CD1c-positive myeloid dendritic cell (primary cell): ENCODE data around the gene KLHDC7A.
"Not testable (repeated sequence)": the region's sequence is repeated elsewhere in the genome, so short reads cannot be mapped to it uniquely, and the experiment has no call there.

Source experiments
- DNase-seq: peaks from one replicate; pipeline ENCODE4 v3.0.0-alpha.2; 2016; ENCODE audit errors: extremely low spot score

The KLHDC7A gene

DNA sequence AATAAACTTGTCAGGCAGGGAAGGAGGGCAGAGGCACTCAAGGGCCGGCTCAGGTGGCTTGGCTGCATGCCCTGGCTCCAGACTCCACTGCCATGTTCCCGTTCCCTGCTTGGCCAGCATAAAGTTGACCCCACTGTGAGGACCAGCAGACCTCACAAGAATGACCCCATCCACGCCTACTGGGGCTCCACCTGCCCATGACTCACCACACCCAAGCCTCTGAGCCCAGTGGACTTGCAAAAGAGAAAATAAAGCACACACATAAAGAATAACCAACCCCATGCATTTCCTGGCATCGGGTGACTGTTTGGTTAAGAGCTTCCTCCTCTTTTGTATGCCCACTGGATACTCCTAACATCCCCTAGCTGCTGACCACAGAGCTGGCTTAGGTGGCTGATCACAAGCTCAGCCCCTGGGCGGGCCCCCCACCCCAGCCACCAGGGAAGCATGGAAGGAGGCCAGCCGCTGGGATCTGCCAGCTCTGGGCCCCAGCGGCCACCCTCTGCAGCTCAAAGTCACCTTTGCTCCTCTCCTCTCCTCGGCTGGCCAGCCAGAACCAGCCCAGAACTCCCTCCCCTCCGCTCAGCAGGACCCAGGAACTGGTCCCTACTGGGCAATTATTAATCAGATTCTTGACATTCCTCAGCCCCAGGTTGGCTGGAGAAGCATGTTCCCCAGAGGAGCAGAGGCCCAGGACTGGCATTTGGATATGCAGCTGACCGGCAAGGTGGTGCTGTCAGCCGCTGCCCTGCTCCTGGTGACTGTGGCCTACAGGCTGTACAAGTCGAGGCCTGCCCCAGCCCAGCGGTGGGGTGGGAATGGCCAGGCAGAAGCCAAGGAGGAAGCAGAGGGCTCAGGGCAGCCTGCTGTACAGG is at the start of gene KLHDC7A:
KLHDC7A (plus strand) TSS at position 616 of the 875 bp plus-strand sequence; CDS start at position 668, 52 bp downstream.
- DNase-seq = no peak

DNA sequence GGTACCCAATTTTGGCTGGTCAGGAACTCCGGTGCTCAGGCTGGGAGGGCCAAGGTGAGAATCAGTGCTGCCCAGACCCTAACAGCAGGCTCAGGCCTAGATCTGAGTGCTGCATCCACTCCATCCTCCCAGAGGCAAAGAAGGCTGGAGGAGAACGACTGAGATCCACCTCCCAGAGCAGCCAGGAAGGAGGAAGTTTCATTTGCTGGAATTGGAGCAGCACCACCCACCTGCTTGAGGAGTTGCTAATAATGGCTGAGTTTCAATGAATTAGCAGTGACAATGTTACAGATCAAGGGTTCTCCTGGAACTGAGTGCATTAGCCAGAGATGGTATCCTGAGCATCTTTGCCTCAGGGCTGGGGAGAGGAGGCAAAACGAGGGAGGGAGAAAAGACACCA is 46.7 kb upstream of the KLHDC7A start:
- no peak for DNase-seq

DNA sequence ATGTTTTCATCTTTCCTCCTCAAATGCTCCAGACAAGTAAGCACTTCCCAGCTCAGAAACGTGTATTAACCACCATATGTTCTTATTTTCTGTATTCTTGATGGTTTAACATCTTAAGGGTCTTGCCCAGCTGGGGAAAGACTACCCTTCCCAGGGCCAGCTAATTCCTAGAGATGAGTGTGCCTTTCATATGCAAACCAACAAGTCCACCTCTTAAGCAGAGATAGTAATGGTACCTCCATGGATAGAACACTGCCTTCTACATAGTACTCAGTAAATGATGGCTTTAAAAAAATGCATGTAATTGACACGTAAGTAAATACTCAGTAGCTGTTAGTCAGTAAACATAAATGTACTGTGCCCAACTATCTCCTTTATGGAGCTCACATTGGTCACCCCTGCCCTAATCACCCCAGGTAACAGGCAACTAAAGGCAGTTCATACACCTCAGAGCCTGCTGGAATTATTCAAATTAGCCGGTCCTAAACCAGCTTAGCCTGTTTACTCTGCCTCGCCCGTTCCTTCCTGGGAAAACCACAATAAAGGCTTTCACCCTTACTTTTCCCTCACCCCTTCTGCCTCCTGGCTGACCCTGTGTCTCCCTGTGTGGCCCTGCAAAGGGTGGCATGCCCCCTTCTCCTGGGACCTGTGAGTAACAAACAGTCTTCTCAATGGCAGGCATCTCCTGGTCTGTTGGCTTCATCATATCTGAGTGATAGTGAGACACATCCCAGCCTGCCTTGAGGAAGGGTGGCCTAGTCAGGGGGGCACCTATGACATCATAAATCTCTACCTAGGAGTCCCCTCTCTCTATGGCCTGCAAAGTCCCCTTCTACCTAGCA is 40.1 kb upstream of the KLHDC7A start:
- no peak for DNase-seq

DNA sequence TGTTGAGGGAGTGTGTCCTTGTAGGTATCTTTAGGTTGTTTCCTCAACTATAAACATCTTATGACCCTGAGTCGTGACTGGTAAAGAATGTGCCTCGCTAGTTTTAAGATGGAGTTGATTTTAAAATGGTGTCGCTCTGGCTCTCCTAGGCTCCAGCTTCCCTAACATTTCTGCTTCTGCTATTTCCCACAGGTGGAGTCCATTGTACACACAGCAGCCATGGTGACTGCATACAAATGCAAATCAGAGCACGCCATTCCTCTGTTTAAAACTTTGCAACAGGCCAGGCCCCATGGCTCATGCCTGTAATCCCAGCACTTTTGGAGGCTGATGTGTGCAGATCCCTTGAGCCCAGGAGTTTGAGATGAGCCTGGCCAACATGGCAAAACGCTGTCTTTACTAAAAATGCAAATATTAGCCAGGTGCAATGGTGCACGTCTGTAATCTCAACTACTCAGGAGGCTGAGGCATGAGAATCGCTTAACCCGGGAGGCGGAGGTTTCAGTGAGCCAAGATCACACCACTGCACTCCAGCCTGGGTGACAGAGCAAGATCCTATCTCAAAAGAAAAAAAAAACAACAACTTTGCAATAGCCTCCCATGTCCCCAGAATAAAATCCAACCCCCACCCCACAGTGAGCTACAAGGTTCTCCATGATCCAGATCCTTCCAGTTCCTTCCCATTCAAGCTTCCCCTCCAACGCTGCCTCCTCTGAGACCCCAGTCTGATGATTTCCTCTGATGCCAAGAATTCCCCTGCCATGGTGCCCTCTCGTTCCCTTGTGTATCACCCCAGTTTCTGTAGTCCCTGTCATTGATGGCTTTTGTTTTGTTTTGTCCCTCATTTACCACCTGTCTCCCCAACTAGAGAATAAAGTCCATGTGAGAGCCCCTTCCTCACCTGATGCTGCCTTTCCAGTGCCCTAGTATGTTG is 36.9 kb upstream of the KLHDC7A start:
- no peak for DNase-seq

DNA sequence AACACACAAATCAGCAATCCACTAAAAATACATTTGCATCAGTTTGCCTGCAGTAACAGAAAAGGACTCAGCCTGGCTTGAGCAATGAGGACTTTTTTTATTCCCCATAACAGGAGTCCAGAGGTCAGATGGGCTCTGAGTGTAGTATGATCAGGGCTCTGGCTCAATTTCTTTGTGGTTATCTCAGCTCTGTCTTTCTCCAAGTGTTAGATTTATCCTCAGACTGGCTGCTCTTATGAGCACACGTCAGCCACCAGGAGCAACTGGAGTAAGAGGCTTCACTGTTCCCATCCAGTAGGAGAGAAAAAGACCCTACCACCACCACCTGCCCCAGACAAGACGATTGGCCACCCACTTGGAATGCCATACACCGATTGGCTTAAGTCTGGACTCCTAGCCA is 36.2 kb upstream of the KLHDC7A start:
- DNase-seq = no peak

DNA sequence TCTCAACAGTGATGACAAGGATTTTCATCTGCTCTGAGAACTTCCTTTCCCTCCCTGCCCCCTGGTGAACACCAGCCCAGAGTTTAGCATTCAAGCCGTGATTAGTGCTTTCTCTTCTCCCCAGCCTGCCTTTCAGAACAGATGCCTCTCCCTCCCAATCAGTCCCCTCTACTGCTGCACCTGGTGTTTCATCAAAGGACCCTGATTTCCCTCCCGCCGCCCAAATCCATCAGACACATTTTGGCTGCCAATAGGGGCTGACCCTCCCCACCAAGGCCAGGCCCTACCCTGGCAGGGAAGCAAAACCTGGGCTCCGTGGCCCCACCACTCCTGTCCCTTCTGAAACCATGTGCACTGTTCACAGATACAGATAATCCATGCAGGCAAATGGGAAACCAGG is 34.0 kb upstream of the KLHDC7A start:
- DNase-seq = no peak

DNA sequence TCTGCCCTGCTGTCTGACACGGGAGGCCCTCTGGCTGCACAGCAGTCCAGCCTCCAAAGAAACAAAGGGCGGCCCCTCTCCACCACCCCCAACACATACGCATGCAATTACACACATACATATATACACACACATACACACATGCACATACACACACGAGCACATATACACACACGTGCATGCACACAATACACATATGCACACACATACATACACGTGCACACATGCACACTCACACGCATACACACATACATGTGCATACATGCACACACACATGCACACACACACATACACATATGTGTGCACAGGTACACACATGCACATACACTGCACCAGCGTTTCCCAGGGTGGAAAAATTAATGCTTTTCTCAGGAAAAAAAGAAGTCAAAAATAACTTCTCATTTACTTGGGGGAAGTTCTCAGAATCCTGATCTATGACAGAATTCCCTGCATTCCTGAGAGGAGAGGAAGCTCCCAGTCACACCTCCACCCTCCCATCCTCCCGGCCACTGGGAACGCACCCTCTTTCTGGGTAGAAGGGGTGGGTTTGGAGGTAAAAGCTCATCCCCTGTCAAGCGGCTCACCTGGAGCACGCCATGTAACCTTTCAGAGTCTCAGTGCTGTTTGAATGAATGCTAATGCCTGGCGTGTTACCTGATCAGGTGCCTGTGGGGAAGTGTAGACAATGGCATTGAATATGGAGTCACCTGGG is 33.1 kb upstream of the KLHDC7A start:
- no peak for DNase-seq

DNA sequence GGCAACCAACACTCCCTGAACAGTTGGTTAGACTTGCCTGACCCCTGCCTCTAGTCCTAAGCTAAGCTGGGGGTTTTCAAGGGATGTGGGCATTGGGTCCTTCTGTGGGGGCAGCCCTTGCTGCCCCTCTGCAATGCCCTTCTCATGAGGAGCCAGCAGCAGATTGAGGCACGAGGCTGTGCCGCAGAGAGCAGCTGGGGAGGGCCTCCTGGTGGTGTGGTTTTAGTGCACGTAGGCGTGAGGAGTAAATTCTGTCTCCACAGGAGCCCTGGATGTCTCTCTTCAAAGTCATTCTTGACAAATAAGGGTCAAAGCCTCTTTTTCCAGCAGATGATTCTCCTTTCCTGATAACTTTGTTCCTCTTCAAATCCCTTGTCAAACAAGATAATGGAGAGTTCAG is 31.8 kb upstream of the KLHDC7A start:
- no peak for DNase-seq

DNA sequence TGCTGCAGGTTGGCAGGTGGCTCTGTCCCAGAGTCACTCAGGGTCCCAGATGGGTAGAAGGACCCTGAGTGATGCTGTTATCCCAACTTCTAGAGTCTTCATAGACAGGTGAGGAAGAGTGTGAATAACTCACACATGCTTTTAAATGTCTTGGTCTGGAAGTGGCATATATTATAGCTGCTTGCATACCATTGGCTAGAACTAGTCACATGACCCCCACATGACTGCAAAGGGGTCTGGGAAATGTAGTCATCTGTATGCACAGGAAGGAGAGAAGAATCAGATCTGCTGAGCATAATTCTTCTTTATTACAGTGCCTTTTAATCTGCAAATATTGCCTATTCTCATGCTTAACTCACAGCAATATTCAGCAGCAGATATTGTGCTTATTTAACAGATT is 28.2 kb upstream of the KLHDC7A start:
- peak; percentile 7 for DNase-seq

DNA sequence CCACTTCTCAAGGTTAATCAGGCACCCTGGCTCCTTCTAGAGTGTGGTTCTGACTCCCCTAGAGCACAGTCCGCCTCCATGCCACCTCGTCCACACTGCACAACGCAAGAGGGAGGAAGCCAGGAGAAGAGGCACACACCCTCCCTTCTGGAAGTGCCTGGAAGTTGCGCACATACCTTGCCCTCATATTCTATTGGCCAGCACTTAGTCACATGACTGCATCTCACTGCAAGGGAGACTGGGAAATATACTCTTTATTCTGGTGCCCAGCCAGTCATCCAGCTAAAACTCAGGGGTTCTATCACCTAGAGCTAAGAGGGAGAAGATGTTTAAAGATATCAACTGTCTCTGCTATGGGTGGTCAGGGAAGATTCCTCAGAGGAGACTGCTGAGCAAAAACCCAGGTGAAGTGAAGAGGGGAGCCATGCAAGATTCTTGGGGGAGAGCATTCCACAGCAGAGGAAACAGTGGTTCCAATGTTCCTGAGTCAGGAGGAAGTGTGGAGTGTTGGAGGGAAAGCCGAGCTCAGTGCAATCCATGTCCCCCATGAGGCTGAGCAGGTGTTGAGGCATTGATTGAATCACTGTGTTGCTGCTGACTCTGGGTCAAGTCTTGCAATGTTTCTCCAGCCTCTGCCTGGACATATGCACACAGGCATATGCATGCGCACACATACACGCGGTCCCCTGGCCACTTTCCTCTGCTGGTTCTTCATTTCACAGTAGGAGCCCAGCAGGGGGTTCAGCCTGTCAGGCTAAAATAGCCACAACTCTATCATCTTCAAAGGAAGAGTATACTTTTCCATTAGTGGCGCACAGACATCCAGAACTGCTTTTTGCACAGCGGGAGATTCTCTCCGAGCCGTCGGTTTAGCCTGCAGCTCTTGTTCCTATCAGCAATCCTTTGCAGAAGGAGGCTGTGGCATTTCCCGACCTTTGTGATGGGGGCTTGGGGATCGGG is 22.3 kb upstream of the KLHDC7A start:
- no peak for DNase-seq

DNA sequence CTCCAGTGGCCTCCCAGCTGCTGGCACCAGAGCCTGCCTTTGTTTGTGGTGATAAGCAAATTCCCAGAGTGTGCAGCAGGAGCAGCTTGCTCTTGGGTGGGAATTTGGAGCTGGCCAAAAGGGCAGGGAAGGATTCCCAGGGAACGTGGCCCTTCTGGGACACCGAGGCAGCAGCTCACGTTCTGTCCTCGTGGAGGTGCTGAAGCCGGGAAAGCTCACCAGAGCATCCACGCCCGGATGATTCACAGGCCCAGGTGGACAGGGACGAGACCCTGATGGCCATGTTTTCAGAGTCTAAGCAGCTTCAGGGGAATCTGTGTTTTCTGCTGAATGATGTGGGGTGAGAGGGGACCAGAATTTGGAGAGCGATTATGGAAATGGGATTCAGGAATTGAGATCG is 19.1 kb upstream of the KLHDC7A start:
- no peak for DNase-seq

DNA sequence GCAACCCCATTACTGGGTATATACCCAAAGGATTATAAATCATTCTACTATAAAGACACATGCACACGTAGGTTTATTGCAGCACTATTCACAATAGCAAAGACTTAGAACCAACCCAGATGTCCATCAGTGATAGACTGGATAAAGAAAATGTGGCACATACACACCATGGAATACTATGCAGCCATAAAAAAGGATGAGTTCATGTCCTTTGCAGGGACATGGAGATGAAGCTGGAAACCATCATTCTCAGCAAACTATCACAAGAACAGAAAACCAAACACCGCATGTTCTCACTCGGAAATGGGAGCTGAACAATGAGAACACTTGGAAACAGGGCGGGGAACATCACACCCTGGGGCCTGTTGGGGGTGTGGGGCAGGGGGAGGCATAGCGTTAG is 18.2 kb upstream of the KLHDC7A start:
- DNase-seq = not testable (repeated sequence)

DNA sequence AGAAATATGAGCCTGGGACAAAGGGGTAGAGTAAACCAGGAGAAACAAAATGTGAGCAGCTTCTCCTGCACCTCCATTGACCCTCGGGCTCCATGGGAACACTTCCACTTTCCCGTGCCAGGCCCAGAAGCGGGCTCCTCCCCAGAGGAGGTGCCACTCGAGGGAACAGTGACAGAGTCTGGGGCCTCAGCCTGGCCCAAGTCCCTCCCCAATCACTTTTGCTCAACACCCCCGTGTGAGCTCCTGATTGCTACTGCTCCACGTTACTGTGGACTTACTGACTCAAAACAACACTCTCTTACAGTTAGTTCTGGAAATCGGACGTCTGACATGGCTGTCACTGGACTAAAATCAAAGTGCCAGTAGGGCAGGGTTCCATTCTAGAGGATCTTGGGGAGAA is 17.7 kb upstream of the KLHDC7A start:
- no peak for DNase-seq

DNA sequence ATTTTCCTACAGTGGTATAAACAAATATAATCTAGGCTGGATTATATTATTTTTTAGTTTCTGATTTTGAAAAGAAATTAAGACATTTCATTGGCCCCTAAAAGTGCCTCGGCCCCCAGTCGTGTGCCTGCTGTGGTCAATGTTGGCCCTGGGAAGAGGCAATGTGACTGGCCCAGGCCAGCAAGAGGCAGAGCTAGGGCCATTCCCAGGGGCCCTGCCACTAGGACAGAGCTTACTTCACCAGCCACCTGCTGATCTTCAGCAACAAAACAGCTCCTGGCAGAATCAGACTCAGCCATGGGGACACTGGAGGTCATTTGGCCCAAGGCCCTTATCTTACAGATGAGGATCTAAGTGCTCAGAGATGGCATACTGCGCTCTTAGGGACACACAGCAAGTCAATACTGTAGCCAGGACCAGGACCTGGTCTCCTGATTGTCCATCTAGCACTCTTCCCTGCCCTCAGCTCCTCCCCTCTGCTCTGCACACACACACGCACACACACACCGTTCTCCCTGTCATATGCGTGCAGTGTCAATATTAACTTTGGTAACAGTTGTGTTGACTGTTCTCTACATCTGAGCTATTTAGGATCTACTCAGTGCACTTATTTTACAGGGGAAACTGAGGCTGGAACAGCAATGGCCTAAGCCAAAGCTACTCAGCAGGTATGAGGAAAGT is 16.6 kb upstream of the KLHDC7A start:
- DNase-seq = no peak

DNA sequence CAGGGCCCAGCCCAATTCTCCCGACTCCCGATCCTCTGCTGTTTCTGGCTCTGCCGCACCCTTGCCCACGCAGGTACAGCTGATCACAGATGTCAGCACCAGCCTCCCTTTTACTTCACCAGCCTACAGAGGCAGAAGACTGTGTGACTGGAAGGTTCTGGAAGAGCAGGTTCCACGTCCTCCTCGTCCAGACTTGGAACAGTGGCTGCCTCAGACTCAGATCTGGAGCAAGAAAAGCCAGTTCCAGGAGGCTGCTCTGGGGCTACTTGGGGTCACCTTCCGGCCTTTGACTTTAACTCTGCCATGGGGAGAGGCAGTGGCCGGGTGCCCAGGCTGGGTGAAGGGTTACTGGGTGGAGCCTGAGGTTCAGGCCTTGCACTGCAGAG is 16.1 kb upstream of the KLHDC7A start:
- no peak for DNase-seq

DNA sequence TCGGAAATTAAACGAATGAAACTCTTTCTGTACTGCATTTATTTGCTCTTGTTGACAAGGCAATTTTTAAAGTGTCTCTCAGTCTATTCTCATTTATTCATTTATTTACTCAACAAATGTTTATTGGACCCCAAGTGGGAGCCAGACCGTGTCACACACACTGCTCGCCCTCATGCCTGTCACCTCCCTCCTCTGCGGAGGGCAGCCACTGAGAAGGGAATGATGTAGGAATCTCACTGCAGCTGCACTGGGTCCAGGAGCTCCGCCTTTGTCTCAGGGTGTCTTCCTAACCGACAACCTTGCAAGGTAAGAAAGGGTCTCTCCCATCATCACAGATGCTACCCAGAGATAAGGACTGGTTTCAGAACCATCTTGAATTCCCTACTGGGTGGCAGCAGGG is 14.1 kb upstream of the KLHDC7A start:
- DNase-seq = no peak

DNA sequence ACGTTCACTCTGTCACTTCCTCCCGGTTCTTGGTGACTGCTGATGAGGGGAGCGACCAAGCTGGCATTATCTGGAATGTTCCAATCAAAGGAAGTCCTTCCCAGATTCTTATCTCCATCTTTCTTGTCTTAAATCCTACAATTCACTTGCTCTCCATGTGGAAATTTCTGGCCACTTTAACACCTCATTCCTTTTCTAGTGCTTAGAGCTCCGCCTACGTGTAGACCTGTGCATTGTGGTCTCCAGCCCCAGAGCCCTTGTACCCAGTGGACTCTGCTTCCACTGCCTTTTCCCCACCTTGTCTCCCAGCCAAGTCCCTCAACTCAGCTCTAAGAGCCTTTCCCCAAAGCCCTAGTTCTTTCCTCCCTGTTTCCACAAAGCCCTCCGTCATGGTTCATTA is 12.2 kb upstream of the KLHDC7A start:
- DNase-seq = no peak

DNA sequence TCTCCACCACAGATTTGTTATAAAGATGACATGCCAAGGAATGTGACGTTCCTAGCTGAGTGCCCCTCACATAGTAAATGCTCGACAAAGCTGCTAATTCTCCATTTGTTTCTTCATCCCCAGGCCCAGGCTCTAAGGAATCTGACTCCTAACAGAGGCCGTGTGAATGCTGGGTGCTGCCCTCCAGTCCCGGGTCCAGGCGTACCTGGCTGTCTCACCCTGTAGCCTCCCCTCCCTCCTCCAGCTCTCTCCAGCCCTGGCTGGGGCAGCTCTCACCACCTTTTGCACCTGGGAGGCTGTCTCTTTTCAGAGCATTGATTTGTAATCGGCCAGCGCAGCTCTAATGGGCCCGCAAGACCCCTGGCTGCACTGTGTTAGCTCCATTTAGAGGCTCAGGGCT is 11.2 kb upstream of the KLHDC7A start:
- no peak for DNase-seq

DNA sequence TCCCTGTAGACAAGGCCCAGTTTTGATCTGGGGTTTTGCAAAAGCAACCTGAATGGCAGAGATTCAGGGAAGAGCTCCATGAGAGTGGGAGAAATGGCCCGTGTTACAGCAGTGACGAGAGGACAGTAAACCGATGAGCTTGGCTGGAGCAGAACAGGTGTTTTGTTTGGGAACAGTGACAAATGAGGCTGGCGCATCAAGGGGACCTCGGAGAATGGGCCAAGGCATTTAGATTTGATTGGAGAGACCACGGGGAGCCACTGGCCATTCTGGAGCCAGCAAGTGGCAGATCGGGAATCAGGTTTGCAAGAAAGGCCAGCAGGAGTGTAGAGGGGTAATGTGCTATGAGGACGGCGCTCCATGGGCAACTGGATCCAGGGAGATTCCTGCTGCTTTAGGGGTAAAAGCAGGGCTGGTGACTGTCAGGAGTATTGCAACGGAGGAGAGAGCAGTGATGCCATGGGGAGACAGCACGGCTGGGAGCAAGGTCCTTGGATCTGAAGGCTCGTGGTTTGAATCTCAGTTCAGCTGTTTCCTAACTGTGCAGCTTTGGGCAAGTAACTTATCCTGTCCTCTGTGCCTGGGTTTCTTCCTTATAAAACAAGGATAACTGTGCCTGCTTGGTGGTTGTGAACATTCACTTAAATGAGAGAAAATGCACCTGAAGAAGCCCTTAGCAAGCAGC is 9.9 kb upstream of the KLHDC7A start:
- no peak for DNase-seq
